ENCODE results near the gene PITHD1.

- no peak for TF ChIP-seq POLR2AphosphoS5 (IDR thresholded peaks at IDR 0.05; ENCODE audit: borderline replicate concordance, low read depth, low read length)
- TF ChIP-seq EZH2 (IDR thresholded peaks at IDR 0.05): no peak
Observed at GRCh38 chr1:23817633-23818032, 39.4 kb downstream of the PITHD1 start.
